Ishikawa (cell line): Measurements from ENCODE around the gene CILP2.

ENCODE experiments used
- CEBPB ChIP-seq: IDR thresholded peaks from 2 replicates; pipeline ENCODE4 v1.6.1; 2012
- EP300 ChIP-seq: IDR thresholded peaks from 2 replicates; pipeline ENCODE4 v1.6.1; 2012; ENCODE audit warnings: borderline replicate concordance
- MAX ChIP-seq: IDR thresholded peaks from 2 replicates; pipeline ENCODE4 v1.6.1; 2012
- RAD21 ChIP-seq: IDR thresholded peaks from 2 replicates; pipeline ENCODE4 v1.6.1; 2012; ENCODE audit warnings: low read depth
- YY1 ChIP-seq: IDR thresholded peaks from 2 replicates; pipeline ENCODE4 v1.6.1; 2012; ENCODE audit warnings: low read depth
- TF ChIP-seq, protein P1 (sequence below): IDR thresholded peaks from 2 replicates; pipeline ENCODE4 v1.6.1; 2012; ENCODE audit warnings: low read depth, mild to moderate bottlenecking

GRCh38 chr19:19558055-19558454 lies 20.0 kb downstream of the CILP2 start:
- TF ChIP-seq MAX (no peak), CEBPB (no peak), YY1 (no peak), EP300 (no peak), RAD21 (no peak)
- TF ChIP-seq, protein P1, sequence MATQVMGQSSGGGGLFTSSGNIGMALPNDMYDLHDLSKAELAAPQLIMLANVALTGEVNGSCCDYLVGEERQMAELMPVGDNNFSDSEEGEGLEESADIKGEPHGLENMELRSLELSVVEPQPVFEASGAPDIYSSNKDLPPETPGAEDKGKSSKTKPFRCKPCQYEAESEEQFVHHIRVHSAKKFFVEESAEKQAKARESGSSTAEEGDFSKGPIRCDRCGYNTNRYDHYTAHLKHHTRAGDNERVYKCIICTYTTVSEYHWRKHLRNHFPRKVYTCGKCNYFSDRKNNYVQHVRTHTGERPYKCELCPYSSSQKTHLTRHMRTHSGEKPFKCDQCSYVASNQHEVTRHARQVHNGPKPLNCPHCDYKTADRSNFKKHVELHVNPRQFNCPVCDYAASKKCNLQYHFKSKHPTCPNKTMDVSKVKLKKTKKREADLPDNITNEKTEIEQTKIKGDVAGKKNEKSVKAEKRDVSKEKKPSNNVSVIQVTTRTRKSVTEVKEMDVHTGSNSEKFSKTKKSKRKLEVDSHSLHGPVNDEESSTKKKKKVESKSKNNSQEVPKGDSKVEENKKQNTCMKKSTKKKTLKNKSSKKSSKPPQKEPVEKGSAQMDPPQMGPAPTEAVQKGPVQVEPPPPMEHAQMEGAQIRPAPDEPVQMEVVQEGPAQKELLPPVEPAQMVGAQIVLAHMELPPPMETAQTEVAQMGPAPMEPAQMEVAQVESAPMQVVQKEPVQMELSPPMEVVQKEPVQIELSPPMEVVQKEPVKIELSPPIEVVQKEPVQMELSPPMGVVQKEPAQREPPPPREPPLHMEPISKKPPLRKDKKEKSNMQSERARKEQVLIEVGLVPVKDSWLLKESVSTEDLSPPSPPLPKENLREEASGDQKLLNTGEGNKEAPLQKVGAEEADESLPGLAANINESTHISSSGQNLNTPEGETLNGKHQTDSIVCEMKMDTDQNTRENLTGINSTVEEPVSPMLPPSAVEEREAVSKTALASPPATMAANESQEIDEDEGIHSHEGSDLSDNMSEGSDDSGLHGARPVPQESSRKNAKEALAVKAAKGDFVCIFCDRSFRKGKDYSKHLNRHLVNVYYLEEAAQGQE: no peak
